Activated T-cell treated with anti-CD3 and anti-CD28 coated beads, Interleukin-2, amount 50 U/mL, for 24 hours (primary cell): ENCODE measurements around the gene ZPBP2.
A peak's percentile ranks its signal among the peaks of the same experiment; 100 is the strongest.

ENCODE experiments used
- DNase-seq: peaks from one replicate; pipeline ENCODE4 v3.0.0-alpha.2; 2020
- H3K27ac Mint-ChIP-seq: 2 replicates; pipeline ENCODE4 v1.8.0; 2020; ENCODE audit warnings: mild to moderate bottlenecking, mixed read lengths
- H3K27me3 Mint-ChIP-seq: 2 replicates; pipeline ENCODE4 v1.8.0; 2020; ENCODE audit warnings: mixed read lengths
- H3K36me3 Mint-ChIP-seq: 2 replicates; pipeline ENCODE4 v1.8.0; 2020; ENCODE audit warnings: low read depth, mixed read lengths
- H3K4me1 Mint-ChIP-seq: 2 replicates; pipeline ENCODE4 v1.8.0; 2020; ENCODE audit warnings: low read depth, mixed read lengths
- H3K4me3 Mint-ChIP-seq: 2 replicates; pipeline ENCODE4 v1.8.0; 2020; ENCODE audit warnings: mild to moderate bottlenecking, moderate library complexity, mixed read lengths
- H3K9me3 Mint-ChIP-seq: 2 replicates; pipeline ENCODE4 v1.8.0; 2020; ENCODE audit warnings: mixed read lengths

Gene ZPBP2

GRCh38 chr17:39908789-39909352, 40.9 kb downstream of the ZPBP2 start:
- Mint-ChIP-seq H3K4me1 (peaks cover 6% of the 10 kb centered on the region), H3K27me3 (no peaks in the 10 kb centered on the region), H3K4me3 (no peak overlapping the region), H3K9me3 (no peaks in the 10 kb centered on the region), H3K27ac (no peak overlapping the region), H3K36me3 (peaks cover 81% of the 10 kb centered on the region)
- no peak for DNase-seq

GRCh38 chr17:39913989-39914388, 46.0 kb downstream of the ZPBP2 start:
- Mint-ChIP-seq H3K36me3 (peaks cover 78% of the 10 kb centered on the region), H3K27me3 (no peaks in the 10 kb centered on the region), H3K4me3 (no peak overlapping the region), H3K4me1 (peaks cover 24% of the 10 kb centered on the region), H3K27ac (no peak overlapping the region), H3K9me3 (no peaks in the 10 kb centered on the region)
- no peak for DNase-seq

- no peak for DNase-seq
- no peaks in the 10 kb centered on the region for H3K27me3 Mint-ChIP-seq
- peaks cover 74% of the 10 kb centered on the region for H3K36me3 Mint-ChIP-seq
- no peaks in the 10 kb centered on the region for H3K9me3 Mint-ChIP-seq
- peak overlapping the region; percentile 7 for H3K27ac Mint-ChIP-seq
- H3K4me1 Mint-ChIP-seq, result peaks cover 36% of the 10 kb centered on the region
- H3K4me3 Mint-ChIP-seq, result no peak overlapping the region
Observed at GRCh38 chr17:39915559-39915958, 47.6 kb downstream of the ZPBP2 start.

GRCh38 chr17:39916918-39917317, 48.9 kb downstream of the ZPBP2 start:
- peaks cover 77% of the 10 kb centered on the region for H3K36me3 Mint-ChIP-seq
- no peak overlapping the region for H3K27ac Mint-ChIP-seq
- H3K4me3 Mint-ChIP-seq, result no peak overlapping the region
- no peaks in the 10 kb centered on the region for H3K9me3 Mint-ChIP-seq
- peaks cover 50% of the 10 kb centered on the region for H3K4me1 Mint-ChIP-seq
- DNase-seq, result no peak
- no peaks in the 10 kb centered on the region for H3K27me3 Mint-ChIP-seq

GRCh38 chr17:39919087-39919683, 51.2 kb downstream of the ZPBP2 start:
- H3K9me3 Mint-ChIP-seq, result no peaks in the 10 kb centered on the region
- peaks cover 79% of the 10 kb centered on the region for H3K36me3 Mint-ChIP-seq
- no peaks in the 10 kb centered on the region for H3K27me3 Mint-ChIP-seq
- H3K4me3 Mint-ChIP-seq, result no peak overlapping the region
- no peak overlapping the region for H3K27ac Mint-ChIP-seq
- DNase-seq, result no peak
- H3K4me1 Mint-ChIP-seq, result peaks cover 71% of the 10 kb centered on the region

- Mint-ChIP-seq H3K4me1 (peaks cover 82% of the 10 kb centered on the region), H3K9me3 (no peaks in the 10 kb centered on the region), H3K36me3 (peaks cover 83% of the 10 kb centered on the region), H3K4me3 (peak overlapping the region; percentile 47), H3K27ac (peak overlapping the region; percentile 95), H3K27me3 (no peaks in the 10 kb centered on the region)
- DNase-seq, result peak; percentile 74
Observed at GRCh38 chr17:39920218-39921210, 52.5 kb downstream of the ZPBP2 start.

- peaks cover 86% of the 10 kb centered on the region for H3K4me1 Mint-ChIP-seq
- peak overlapping the region; percentile 47 for H3K4me3 Mint-ChIP-seq
- H3K36me3 Mint-ChIP-seq, result peaks cover 85% of the 10 kb centered on the region
- H3K9me3 Mint-ChIP-seq, result no peaks in the 10 kb centered on the region
- peak overlapping the region; percentile 95 for H3K27ac Mint-ChIP-seq
- peak; percentile 53 for DNase-seq
- no peaks in the 10 kb centered on the region for H3K27me3 Mint-ChIP-seq
Observed at GRCh38 chr17:39921323-39921722, 53.3 kb downstream of the ZPBP2 start.

- no peaks in the 10 kb centered on the region for H3K27me3 Mint-ChIP-seq
- peak overlapping the region; percentile 95 for H3K27ac Mint-ChIP-seq
- peak overlapping the region; percentile 47 for H3K4me3 Mint-ChIP-seq
- peaks cover 87% of the 10 kb centered on the region for H3K36me3 Mint-ChIP-seq
- no peak for DNase-seq
- H3K4me1 Mint-ChIP-seq, result peaks cover 81% of the 10 kb centered on the region
- H3K9me3 Mint-ChIP-seq, result no peaks in the 10 kb centered on the region
Observed at GRCh38 chr17:39922006-39922405, 54.0 kb downstream of the ZPBP2 start.

GRCh38 chr17:39923230-39923629, 55.2 kb downstream of the ZPBP2 start:
- Mint-ChIP-seq H3K27me3 (no peaks in the 10 kb centered on the region), H3K4me3 (no peak overlapping the region), H3K36me3 (peaks cover 84% of the 10 kb centered on the region), H3K9me3 (no peaks in the 10 kb centered on the region), H3K4me1 (peaks cover 83% of the 10 kb centered on the region), H3K27ac (peak overlapping the region; percentile 93)
- no peak for DNase-seq

GRCh38 chr17:39923836-39924690, 56.1 kb downstream of the ZPBP2 start:
- DNase-seq, result no peak
- Mint-ChIP-seq H3K36me3 (peaks cover 77% of the 10 kb centered on the region), H3K4me1 (peaks cover 83% of the 10 kb centered on the region), H3K4me3 (peak overlapping the region; percentile 86), H3K9me3 (no peaks in the 10 kb centered on the region), H3K27me3 (no peaks in the 10 kb centered on the region), H3K27ac (peak overlapping the region; percentile 93)

GRCh38 chr17:39924691-39925055, 56.7 kb downstream of the ZPBP2 start:
- Mint-ChIP-seq H3K27ac (peak overlapping the region; percentile 93), H3K4me3 (peak overlapping the region; percentile 86), H3K9me3 (no peaks in the 10 kb centered on the region), H3K27me3 (no peaks in the 10 kb centered on the region), H3K36me3 (peaks cover 73% of the 10 kb centered on the region), H3K4me1 (peaks cover 86% of the 10 kb centered on the region)
- no peak for DNase-seq

- Mint-ChIP-seq H3K4me1 (peaks cover 80% of the 10 kb centered on the region), H3K4me3 (peak overlapping the region; percentile 86), H3K27me3 (no peaks in the 10 kb centered on the region), H3K27ac (peak overlapping the region; percentile 93), H3K36me3 (peaks cover 67% of the 10 kb centered on the region), H3K9me3 (no peaks in the 10 kb centered on the region)
- no peak for DNase-seq
Observed at GRCh38 chr17:39925282-39926134, 57.5 kb downstream of the ZPBP2 start.

- Mint-ChIP-seq H3K9me3 (no peaks in the 10 kb centered on the region), H3K27me3 (no peaks in the 10 kb centered on the region), H3K4me3 (peak overlapping the region; percentile 86), H3K36me3 (peaks cover 61% of the 10 kb centered on the region), H3K4me1 (peaks cover 74% of the 10 kb centered on the region), H3K27ac (peak overlapping the region; percentile 93)
- no peak for DNase-seq
Observed at GRCh38 chr17:39926135-39926587, 58.2 kb downstream of the ZPBP2 start.
